Measurements from ENCODE around the gene BCAS3.

- TF ChIP-seq CTCF (IDR thresholded peaks at IDR 0.05) (no peak), POLR2A (IDR thresholded peaks at IDR 0.05) (no peak)
Measured at GRCh38 chr17:61395983-61396585, 718.4 kb downstream of the BCAS3 start.
